Measurements from ENCODE around the gene CABP1.

CABP1 gene

GRCh38 chr12:120661432-120661831 lies 21.0 kb downstream of the CABP1 start:
- Histone ChIP-seq H3K36me3 (ENCODE audit: insufficient read depth) (no peaks in the 10 kb centered on the region), H3K4me3 (IDR thresholded peaks at IDR 0.05; ENCODE audit: insufficient read depth, low read depth, low read length) (no peak overlapping the region), H3K4me2 (no peak overlapping the region), H3K27me3 (ENCODE audit: insufficient read depth, low read depth) (no peaks in the 10 kb centered on the region), H4K20me1 (ENCODE audit: insufficient read depth) (no peaks in the 10 kb centered on the region), H2AFZ (ENCODE audit: low read depth) (no peak overlapping the region), H3K79me2 (ENCODE audit: insufficient read depth, low read depth) (no peaks in the 10 kb centered on the region), H3K9ac (no peak overlapping the region), H3K27ac (no peak overlapping the region), H3K4me1 (ENCODE audit: low read depth, poor library complexity, severe bottlenecking) (no peaks in the 10 kb centered on the region)
- TF ChIP-seq, protein P1, sequence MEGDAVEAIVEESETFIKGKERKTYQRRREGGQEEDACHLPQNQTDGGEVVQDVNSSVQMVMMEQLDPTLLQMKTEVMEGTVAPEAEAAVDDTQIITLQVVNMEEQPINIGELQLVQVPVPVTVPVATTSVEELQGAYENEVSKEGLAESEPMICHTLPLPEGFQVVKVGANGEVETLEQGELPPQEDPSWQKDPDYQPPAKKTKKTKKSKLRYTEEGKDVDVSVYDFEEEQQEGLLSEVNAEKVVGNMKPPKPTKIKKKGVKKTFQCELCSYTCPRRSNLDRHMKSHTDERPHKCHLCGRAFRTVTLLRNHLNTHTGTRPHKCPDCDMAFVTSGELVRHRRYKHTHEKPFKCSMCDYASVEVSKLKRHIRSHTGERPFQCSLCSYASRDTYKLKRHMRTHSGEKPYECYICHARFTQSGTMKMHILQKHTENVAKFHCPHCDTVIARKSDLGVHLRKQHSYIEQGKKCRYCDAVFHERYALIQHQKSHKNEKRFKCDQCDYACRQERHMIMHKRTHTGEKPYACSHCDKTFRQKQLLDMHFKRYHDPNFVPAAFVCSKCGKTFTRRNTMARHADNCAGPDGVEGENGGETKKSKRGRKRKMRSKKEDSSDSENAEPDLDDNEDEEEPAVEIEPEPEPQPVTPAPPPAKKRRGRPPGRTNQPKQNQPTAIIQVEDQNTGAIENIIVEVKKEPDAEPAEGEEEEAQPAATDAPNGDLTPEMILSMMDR (conservative IDR thresholded peaks at IDR 0.05; ENCODE audit: low read depth, low read length), result no peak

DNA sequence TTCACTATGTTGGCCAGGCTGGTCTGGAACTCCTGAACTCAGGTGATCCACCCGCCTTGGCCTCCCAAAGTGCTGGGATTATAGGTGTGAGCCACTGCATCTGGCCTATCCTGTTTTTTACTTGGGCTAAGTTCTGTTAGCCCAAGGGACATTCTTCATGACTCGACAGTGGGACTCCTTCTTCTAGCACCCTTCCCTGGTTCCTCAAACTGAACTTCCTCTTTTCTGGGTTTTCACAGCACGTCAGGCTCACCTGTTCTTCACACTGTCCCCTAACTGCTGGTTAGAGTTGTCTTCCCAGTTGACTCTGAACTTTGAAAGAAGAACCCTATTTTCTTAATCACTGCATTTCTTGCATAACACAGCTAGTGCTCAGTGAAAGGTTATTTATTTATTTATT lies 22.5 kb downstream of the CABP1 start:
- Histone ChIP-seq H2AFZ (ENCODE audit: low read depth) (no peak overlapping the region), H4K20me1 (ENCODE audit: insufficient read depth) (no peaks in the 10 kb centered on the region), H3K36me3 (ENCODE audit: insufficient read depth) (no peaks in the 10 kb centered on the region), H3K79me2 (ENCODE audit: insufficient read depth, low read depth) (no peaks in the 10 kb centered on the region), H3K4me1 (ENCODE audit: low read depth, poor library complexity, severe bottlenecking) (no peaks in the 10 kb centered on the region), H3K27ac (no peak overlapping the region), H3K4me3 (IDR thresholded peaks at IDR 0.05; ENCODE audit: insufficient read depth, low read depth, low read length) (no peak overlapping the region), H3K27me3 (ENCODE audit: insufficient read depth, low read depth) (no peaks in the 10 kb centered on the region), H3K9ac (no peak overlapping the region), H3K4me2 (no peak overlapping the region)
- TF ChIP-seq, protein P1 (conservative IDR thresholded peaks at IDR 0.05; ENCODE audit: low read depth, low read length), result no peak

GRCh38 chr12:120663741-120664140 lies 23.3 kb downstream of the CABP1 start:
- TF ChIP-seq, protein P1 (conservative IDR thresholded peaks at IDR 0.05; ENCODE audit: low read depth, low read length), result no peak
- Histone ChIP-seq H4K20me1 (ENCODE audit: insufficient read depth) (no peaks in the 10 kb centered on the region), H3K4me3 (IDR thresholded peaks at IDR 0.05; ENCODE audit: insufficient read depth, low read depth, low read length) (no peak overlapping the region), H3K9ac (no peak overlapping the region), H2AFZ (ENCODE audit: low read depth) (no peak overlapping the region), H3K36me3 (ENCODE audit: insufficient read depth) (no peaks in the 10 kb centered on the region), H3K4me2 (no peak overlapping the region), H3K79me2 (ENCODE audit: insufficient read depth, low read depth) (no peaks in the 10 kb centered on the region), H3K27me3 (ENCODE audit: insufficient read depth, low read depth) (no peaks in the 10 kb centered on the region), H3K27ac (no peak overlapping the region), H3K4me1 (ENCODE audit: low read depth, poor library complexity, severe bottlenecking) (no peaks in the 10 kb centered on the region)

GRCh38 chr12:120666571-120667390 lies 26.4 kb downstream of the CABP1 start:
- H3K4me2 ChIP-seq, result no peak overlapping the region
- H3K36me3 ChIP-seq (ENCODE audit: insufficient read depth), result no peaks in the 10 kb centered on the region
- TF ChIP-seq, protein P1 (conservative IDR thresholded peaks at IDR 0.05; ENCODE audit: low read depth, low read length), result no peak
- no peaks in the 10 kb centered on the region for H3K79me2 ChIP-seq (ENCODE audit: insufficient read depth, low read depth)
- no peaks in the 10 kb centered on the region for H3K27me3 ChIP-seq (ENCODE audit: insufficient read depth, low read depth)
- no peak overlapping the region for H3K27ac ChIP-seq
- H2AFZ ChIP-seq (ENCODE audit: low read depth), result no peak overlapping the region
- no peaks in the 10 kb centered on the region for H3K4me1 ChIP-seq (ENCODE audit: low read depth, poor library complexity, severe bottlenecking)
- H3K9ac ChIP-seq, result no peak overlapping the region
- no peak overlapping the region for H3K4me3 ChIP-seq (IDR thresholded peaks at IDR 0.05; ENCODE audit: insufficient read depth, low read depth, low read length)
- H4K20me1 ChIP-seq (ENCODE audit: insufficient read depth), result no peaks in the 10 kb centered on the region

Measured in KMS-11 (cell line).